ENCODE data around the gene LNX2.
A peak's percentile ranks its signal among the peaks of the same experiment; 100 is the strongest.
"Not testable (repeated sequence)": the region's sequence is repeated elsewhere in the genome, so short reads cannot be mapped to it uniquely, and the experiment has no call there.

LNX2 gene

GRCh38 chr13:27636589-27637288 is 16.4 kb upstream of the LNX2 start:
- no peak for DNase-seq

- no peak for DNase-seq
Measured at GRCh38 chr13:27635266-27635665, 14.9 kb upstream of the LNX2 start.

- DNase-seq, result no peak
Measured at GRCh38 chr13:27634791-27635190, 14.5 kb upstream of the LNX2 start.

GRCh38 chr13:27634231-27634630 is 13.9 kb upstream of the LNX2 start:
- DNase-seq, result no peak

- no peak for DNase-seq
Measured at GRCh38 chr13:27632648-27633047, 12.3 kb upstream of the LNX2 start.

GRCh38 chr13:27632214-27632613 is 11.9 kb upstream of the LNX2 start:
- DNase-seq, result no peak

GRCh38 chr13:27631665-27632064 is 11.3 kb upstream of the LNX2 start:
- DNase-seq, result no peak

- no peak for DNase-seq
Measured at GRCh38 chr13:27631156-27631555, 10.8 kb upstream of the LNX2 start.

GRCh38 chr13:27628766-27629165 is 8.4 kb upstream of the LNX2 start:
- not testable (repeated sequence) for DNase-seq

- no peak for DNase-seq
Measured at GRCh38 chr13:27628081-27628480, 7.8 kb upstream of the LNX2 start.

- DNase-seq, result no peak
Measured at GRCh38 chr13:27627380-27627779, 7.1 kb upstream of the LNX2 start.

- DNase-seq, result no peak
Measured at GRCh38 chr13:27625839-27626238, 5.5 kb upstream of the LNX2 start.

GRCh38 chr13:27624071-27624470 is 3.7 kb upstream of the LNX2 start:
- no peak for DNase-seq

GRCh38 chr13:27622881-27623280 is 2.6 kb upstream of the LNX2 start:
- DNase-seq, result no peak

GRCh38 chr13:27622102-27622820 is 1.9 kb upstream of the LNX2 start:
- DNase-seq, result no peak

- DNase-seq, result peak; percentile 91
Measured at GRCh38 chr13:27621366-27622101, 1.2 kb upstream of the LNX2 start, which contains the start of gene POLR1D. Gene POLR1D (plus strand): TSS chr13:27621892. CDS start chr13:27621984, 92 bp downstream.

GRCh38 chr13:27621116-27621365 is 712 bp upstream of the LNX2 start:
- no peak for DNase-seq

GRCh38 chr13:27619728-27620376 is 477 bp downstream of the LNX2 start:
- DNase-seq, result peak; percentile 61

GRCh38 chr13:27619093-27619727 is 1.1 kb downstream of the LNX2 start:
- DNase-seq, result no peak

GRCh38 chr13:27617881-27618321 is 2.4 kb downstream of the LNX2 start:
- no peak for DNase-seq

- DNase-seq, result no peak
Measured at GRCh38 chr13:27613628-27614027, 6.7 kb downstream of the LNX2 start.

- no peak for DNase-seq
Measured at GRCh38 chr13:27607125-27607524, 13.2 kb downstream of the LNX2 start.

- no peak for DNase-seq
Measured at GRCh38 chr13:27605610-27606200, 14.6 kb downstream of the LNX2 start.
